HPDE6-E6E7 (cell line): ENCODE data around the gene RTN4RL2.
A peak's percentile ranks its signal among the peaks of the same experiment; 100 is the strongest.
"Not testable (repeated sequence)": the region's sequence is repeated elsewhere in the genome, so short reads cannot be mapped to it uniquely, and the experiment has no call there.

Experiments
- DNase-seq: peaks from one replicate; pipeline ENCODE4 v3.0.0; 2011; ENCODE audit warnings: missing footprints; ENCODE audit errors: extremely low spot score

The RTN4RL2 gene

GRCh38 chr11:57432714-57433163 is 27.6 kb upstream of the RTN4RL2 start:
- DNase-seq = no peak

GRCh38 chr11:57434640-57435546 is 25.4 kb upstream of the RTN4RL2 start:
- peak; percentile 79 for DNase-seq

- DNase-seq = no peak
These were observed 24.3 kb upstream of the RTN4RL2 start for GRCh38 chr11:57436031-57436430.

- DNase-seq = no peak
These were observed 21.7 kb upstream of the RTN4RL2 start for GRCh38 chr11:57438345-57439285.

- DNase-seq = no peak
These were observed 20.5 kb upstream of the RTN4RL2 start for GRCh38 chr11:57439786-57440185.

- DNase-seq = no peak
These were observed 19.4 kb upstream of the RTN4RL2 start for GRCh38 chr11:57440744-57441414.

GRCh38 chr11:57444362-57445121 is 15.8 kb upstream of the RTN4RL2 start:
- no peak for DNase-seq

- not testable (repeated sequence) for DNase-seq
These were observed 15.3 kb upstream of the RTN4RL2 start for GRCh38 chr11:57445122-57445394.

GRCh38 chr11:57446055-57446454 is 14.3 kb upstream of the RTN4RL2 start:
- DNase-seq = no peak

GRCh38 chr11:57453543-57454177 is 6.7 kb upstream of the RTN4RL2 start:
- no peak for DNase-seq

- DNase-seq = peak; percentile 76
These were observed 3.2 kb upstream of the RTN4RL2 start for GRCh38 chr11:57456960-57457642.

- no peak for DNase-seq
These were observed 2.7 kb upstream of the RTN4RL2 start for GRCh38 chr11:57457643-57458023.

GRCh38 chr11:57458060-57458409 is 2.3 kb upstream of the RTN4RL2 start:
- DNase-seq = no peak

GRCh38 chr11:57458410-57459163 is 1.7 kb upstream of the RTN4RL2 start:
- DNase-seq = no peak

- no peak for DNase-seq
These were observed 935 bp upstream of the RTN4RL2 start for GRCh38 chr11:57459164-57460021.

GRCh38 chr11:57460758-57461749 is 726 bp downstream of the RTN4RL2 start:
- no peak for DNase-seq

- no peak for DNase-seq
These were observed 1.6 kb downstream of the RTN4RL2 start for GRCh38 chr11:57461841-57462489.
